ENCODE data around the gene CDC42BPB.

DNA sequence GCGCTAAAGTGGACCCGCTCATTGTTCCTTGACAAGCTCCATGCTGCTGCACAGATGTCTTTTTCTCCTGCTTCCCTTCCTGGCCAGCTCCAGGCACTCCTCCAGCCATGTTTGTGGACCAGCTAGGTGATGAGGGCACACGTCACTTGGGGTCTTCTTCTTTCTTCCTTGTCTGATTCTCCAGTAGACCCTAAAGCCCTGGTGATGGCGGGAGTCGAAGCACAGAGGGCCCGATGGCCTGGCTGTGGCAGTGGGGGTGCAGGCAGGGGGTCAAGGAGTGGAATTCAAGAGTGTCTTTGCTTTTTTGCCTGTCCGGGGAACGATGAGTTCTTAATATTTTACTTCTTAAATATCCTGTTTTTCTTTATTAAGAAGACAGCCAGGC lies 157.8 kb downstream of the CDC42BPB start:
- TF ChIP-seq, protein P1, sequence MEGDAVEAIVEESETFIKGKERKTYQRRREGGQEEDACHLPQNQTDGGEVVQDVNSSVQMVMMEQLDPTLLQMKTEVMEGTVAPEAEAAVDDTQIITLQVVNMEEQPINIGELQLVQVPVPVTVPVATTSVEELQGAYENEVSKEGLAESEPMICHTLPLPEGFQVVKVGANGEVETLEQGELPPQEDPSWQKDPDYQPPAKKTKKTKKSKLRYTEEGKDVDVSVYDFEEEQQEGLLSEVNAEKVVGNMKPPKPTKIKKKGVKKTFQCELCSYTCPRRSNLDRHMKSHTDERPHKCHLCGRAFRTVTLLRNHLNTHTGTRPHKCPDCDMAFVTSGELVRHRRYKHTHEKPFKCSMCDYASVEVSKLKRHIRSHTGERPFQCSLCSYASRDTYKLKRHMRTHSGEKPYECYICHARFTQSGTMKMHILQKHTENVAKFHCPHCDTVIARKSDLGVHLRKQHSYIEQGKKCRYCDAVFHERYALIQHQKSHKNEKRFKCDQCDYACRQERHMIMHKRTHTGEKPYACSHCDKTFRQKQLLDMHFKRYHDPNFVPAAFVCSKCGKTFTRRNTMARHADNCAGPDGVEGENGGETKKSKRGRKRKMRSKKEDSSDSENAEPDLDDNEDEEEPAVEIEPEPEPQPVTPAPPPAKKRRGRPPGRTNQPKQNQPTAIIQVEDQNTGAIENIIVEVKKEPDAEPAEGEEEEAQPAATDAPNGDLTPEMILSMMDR (IDR thresholded peaks at IDR 0.05; ENCODE audit: low read depth, low read length): no peak
- no peak for TF ChIP-seq EZH2phosphoT487 (IDR thresholded peaks at IDR 0.05; ENCODE audit: low read depth)

Measured in OCI-LY3 (cell line).